ENCODE data around the gene SPECC1L.

SPECC1L gene

GRCh38 chr22:24329453-24329852 lies 58.8 kb downstream of the SPECC1L start:
- TF ChIP-seq CTCF (IDR thresholded peaks at IDR 0.05; ENCODE audit: extremely low read depth, insufficient read depth, missing control alignments): no peak
- in situ Hi-C loops (cut with MboI; ENCODE audit: low pct_unique_long_range_greater_than_20kb, low sequenced_read_pairs, unreplicated experiment): loop anchor here (10.0 kb wide), 1 partner anchor 195 kb away; no protein-coding TSS in a partner anchor
- DNase-seq (ENCODE audit: low spot score): no peak

DNA sequence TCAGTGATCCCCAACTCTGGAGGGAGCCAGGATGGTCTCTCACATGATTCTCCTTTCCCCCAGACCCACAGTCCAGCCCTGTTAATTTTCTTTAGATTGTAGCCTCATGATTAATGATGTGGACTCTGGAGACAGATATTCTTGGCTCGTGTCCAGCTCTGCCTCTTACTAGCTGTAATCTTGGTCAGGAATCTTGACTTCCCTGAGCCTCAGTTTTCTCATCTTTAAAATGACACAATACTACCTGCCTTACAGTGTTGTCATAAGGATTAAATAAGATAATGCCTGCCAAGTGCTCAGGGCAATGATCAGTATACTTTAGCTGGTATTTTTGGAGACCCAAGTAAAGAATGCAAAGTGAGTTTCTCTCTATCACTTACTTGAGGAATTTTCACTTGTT lies 60.0 kb downstream of the SPECC1L start:
- in situ Hi-C loops (cut with MboI; ENCODE audit: low pct_unique_long_range_greater_than_20kb, low sequenced_read_pairs, unreplicated experiment): no loop called here
- no peak for TF ChIP-seq CTCF (IDR thresholded peaks at IDR 0.05; ENCODE audit: extremely low read depth, insufficient read depth, missing control alignments)

DNA sequence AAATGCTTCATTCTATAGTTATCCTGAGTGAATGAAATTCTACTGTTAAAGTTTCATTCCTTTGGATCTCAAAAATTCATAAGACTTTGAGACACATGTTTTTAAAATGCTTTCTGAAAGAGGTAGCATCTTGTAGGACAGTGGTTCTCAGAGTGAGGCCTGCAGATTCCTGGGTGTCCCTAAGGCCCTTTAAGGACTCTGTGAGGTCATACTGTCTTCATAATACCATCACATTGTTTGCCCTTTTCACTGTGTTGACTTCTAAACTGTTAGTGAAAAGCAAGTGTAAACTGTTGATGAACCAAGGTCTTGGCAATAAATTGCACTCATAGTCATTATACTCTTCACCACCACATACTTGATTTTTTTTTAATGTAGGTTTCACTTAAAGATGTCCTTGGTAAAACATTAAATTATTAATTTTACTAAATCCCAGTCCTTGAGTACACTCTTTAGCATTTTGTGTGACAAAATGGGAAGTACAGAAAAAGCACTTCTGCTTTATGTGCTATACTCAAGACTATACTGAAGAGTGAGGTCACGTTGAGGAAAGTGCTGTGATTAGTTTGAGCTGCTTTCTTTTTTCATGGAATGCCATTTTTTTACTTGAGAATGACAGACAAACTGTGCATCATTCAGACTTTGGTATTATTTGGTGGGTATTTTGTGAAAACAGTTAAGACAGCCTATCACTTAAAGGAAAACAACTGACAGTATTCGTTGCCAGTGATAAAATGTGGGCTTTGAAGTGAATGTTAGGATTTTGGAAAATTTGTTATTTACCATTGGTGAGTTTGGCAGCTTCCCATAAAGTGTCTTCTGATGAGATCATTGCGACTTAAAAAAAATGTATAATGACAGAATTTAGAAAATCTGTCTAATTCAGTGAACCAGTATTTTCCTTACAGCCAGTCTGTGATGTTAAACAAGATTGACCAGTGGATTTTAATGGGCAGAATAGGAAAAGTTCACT lies 61.1 kb downstream of the SPECC1L start:
- DNase-seq (ENCODE audit: low spot score): no peak
- in situ Hi-C loops (cut with MboI; ENCODE audit: low pct_unique_long_range_greater_than_20kb, low sequenced_read_pairs, unreplicated experiment): no loop called here
- no peak for TF ChIP-seq CTCF (IDR thresholded peaks at IDR 0.05; ENCODE audit: extremely low read depth, insufficient read depth, missing control alignments)

More for the DNA sequence above, 60.0 kb downstream of the SPECC1L start:
- no peak for DNase-seq (ENCODE audit: low spot score)

DNA sequence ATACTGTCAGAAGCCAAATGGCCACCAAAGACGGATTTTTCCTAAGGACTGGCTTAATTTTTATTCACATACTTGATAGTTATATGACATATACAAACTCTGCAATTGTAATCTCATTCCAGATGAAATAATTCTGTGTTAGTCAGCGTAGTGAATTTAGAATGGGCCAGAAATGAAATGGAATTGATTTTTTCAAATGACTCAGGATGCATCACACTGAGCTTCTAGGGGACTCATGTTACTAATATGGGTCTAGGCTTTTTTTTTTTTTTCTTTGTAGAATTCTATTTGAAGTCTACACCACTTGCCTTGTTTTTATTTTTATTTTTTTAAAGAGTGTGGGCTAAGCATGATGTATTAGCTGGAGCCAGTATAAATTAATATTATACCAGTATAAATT lies 62.7 kb downstream of the SPECC1L start:
- in situ Hi-C loops (cut with MboI; ENCODE audit: low pct_unique_long_range_greater_than_20kb, low sequenced_read_pairs, unreplicated experiment): no loop called here
- DNase-seq (ENCODE audit: low spot score): no peak
- no peak for TF ChIP-seq CTCF (IDR thresholded peaks at IDR 0.05; ENCODE audit: extremely low read depth, insufficient read depth, missing control alignments)

- in situ Hi-C loops (cut with MboI; ENCODE audit: low pct_unique_long_range_greater_than_20kb, low sequenced_read_pairs, unreplicated experiment): no loop called here
Observed at GRCh38 chr22:24335496-24335895, 64.9 kb downstream of the SPECC1L start.

More at GRCh38 chr22:24335496-24335895, 64.9 kb downstream of the SPECC1L start:
- TF ChIP-seq CTCF (IDR thresholded peaks at IDR 0.05; ENCODE audit: extremely low read depth, insufficient read depth, missing control alignments): no peak
- no peak for DNase-seq (ENCODE audit: low spot score)
